Measurements from ENCODE around the gene AMBP.

The AMBP gene

GRCh38 chr9:114031948-114032840 is 45.9 kb downstream of the AMBP start:
- no peak overlapping the region for H3K4me3 ChIP-seq (ENCODE audit: low read depth, low read length)
- no peak for TF ChIP-seq CTCF (IDR thresholded peaks at IDR 0.05; ENCODE audit: control insufficient read depth, extremely low read depth, insufficient read depth)
- DNase-seq (ENCODE audit: low read depth): no peak

GRCh38 chr9:114031037-114031630 is 47.0 kb downstream of the AMBP start:
- no peak for TF ChIP-seq CTCF (IDR thresholded peaks at IDR 0.05; ENCODE audit: control insufficient read depth, extremely low read depth, insufficient read depth)

GRCh38 chr9:114030364-114030763 is 47.7 kb downstream of the AMBP start:
- no peak for TF ChIP-seq CTCF (IDR thresholded peaks at IDR 0.05; ENCODE audit: control insufficient read depth, extremely low read depth, insufficient read depth)
- DNase-seq (ENCODE audit: low read depth): no peak
- no peak overlapping the region for H3K4me3 ChIP-seq (ENCODE audit: low read depth, low read length)

More at GRCh38 chr9:114031037-114031630, 47.0 kb downstream of the AMBP start:
- no peak for DNase-seq (ENCODE audit: low read depth)
- no peak overlapping the region for H3K4me3 ChIP-seq (ENCODE audit: low read depth, low read length)

- TF ChIP-seq CTCF (IDR thresholded peaks at IDR 0.05; ENCODE audit: control insufficient read depth, extremely low read depth, insufficient read depth): no peak
- no peak overlapping the region for H3K4me3 ChIP-seq (ENCODE audit: low read depth, low read length)
- DNase-seq (ENCODE audit: low read depth): no peak
Observed at GRCh38 chr9:114029311-114030170, 48.6 kb downstream of the AMBP start.

- no peak overlapping the region for H3K4me3 ChIP-seq (ENCODE audit: low read depth, low read length)
- no peak for TF ChIP-seq CTCF (IDR thresholded peaks at IDR 0.05; ENCODE audit: control insufficient read depth, extremely low read depth, insufficient read depth)
Observed at GRCh38 chr9:114028646-114029045, 49.5 kb downstream of the AMBP start.

GRCh38 chr9:114027863-114028465 is 50.1 kb downstream of the AMBP start:
- H3K4me3 ChIP-seq (ENCODE audit: low read depth, low read length): no peak overlapping the region
- DNase-seq (ENCODE audit: low read depth): no peak
- TF ChIP-seq CTCF (IDR thresholded peaks at IDR 0.05; ENCODE audit: control insufficient read depth, extremely low read depth, insufficient read depth): no peak

More at GRCh38 chr9:114028646-114029045, 49.5 kb downstream of the AMBP start:
- DNase-seq (ENCODE audit: low read depth): no peak
